Neural progenitor cell (in vitro differentiated cells): ENCODE results near the gene RPTN.

Experiments used
- EZH2 ChIP-seq: fragments of 200-600 bp; sonication (generic); IDR thresholded peaks from 2 replicates; pipeline ENCODE4 v1.6.1; 2017; ENCODE audit warnings: antibody characterized with exemption, mild to moderate bottlenecking, moderate library complexity
- TF ChIP-seq, protein P1 (sequence below): fragments of 200-600 bp; sonication (generic); IDR thresholded peaks from 2 replicates; pipeline ENCODE4 v1.5.1; 2017; ENCODE audit warnings: antibody characterized with exemption, mild to moderate bottlenecking

DNA sequence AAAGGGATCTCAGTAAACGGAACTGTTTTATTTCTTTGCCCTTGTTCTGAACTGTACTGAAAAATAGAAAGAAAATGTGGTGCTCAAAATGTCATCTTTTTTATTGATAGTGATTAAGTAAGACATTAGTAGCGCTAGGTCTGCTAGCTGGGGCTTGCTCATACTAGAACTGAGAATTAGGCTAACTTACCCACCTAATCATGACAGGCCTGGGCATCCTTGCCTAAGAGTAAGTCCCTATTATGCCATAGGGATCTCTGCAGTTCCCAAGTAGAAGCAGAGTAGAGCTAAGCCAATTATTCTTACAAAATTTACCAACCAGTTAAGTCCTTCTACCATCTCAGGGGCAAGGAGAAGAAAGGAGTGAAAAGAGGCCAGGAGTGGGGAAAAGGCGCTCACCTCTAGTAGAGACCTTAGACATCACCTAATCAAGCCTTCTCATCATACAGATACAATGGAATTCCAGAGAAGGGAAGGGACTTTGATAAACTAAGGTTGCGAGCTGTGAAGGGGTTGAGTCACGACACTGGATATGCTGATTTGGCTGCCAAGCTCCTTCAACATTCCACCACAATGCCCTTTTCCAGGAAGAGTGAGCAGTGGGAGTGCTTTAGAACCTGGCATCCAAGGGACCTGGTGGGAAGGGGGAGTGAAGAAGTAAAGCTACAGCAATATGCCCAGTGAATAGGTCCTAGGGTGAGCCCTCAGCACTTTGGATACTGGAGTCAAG, 27.7 kb upstream of the RPTN start:
- TF ChIP-seq EZH2: no peak
- TF ChIP-seq, protein P1, sequence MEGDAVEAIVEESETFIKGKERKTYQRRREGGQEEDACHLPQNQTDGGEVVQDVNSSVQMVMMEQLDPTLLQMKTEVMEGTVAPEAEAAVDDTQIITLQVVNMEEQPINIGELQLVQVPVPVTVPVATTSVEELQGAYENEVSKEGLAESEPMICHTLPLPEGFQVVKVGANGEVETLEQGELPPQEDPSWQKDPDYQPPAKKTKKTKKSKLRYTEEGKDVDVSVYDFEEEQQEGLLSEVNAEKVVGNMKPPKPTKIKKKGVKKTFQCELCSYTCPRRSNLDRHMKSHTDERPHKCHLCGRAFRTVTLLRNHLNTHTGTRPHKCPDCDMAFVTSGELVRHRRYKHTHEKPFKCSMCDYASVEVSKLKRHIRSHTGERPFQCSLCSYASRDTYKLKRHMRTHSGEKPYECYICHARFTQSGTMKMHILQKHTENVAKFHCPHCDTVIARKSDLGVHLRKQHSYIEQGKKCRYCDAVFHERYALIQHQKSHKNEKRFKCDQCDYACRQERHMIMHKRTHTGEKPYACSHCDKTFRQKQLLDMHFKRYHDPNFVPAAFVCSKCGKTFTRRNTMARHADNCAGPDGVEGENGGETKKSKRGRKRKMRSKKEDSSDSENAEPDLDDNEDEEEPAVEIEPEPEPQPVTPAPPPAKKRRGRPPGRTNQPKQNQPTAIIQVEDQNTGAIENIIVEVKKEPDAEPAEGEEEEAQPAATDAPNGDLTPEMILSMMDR: no peak
